HG03159 (cell line): ENCODE results near the gene RPS6KC1.
"Not testable (repeated sequence)": the region's sequence is repeated elsewhere in the genome, so short reads cannot be mapped to it uniquely, and the experiment has no call there.

Source experiments
- ATAC-seq: cut with Tn5 transposase; IDR thresholded peaks from one replicate; pipeline ENCODE4 v1.9.1; 2021; ENCODE audit warnings: mild to moderate bottlenecking, moderate library complexity; ENCODE audit not compliant: unreplicated experiment

RPS6KC1 gene

GRCh38 chr1:213051127-213051880 lies at the start of gene RPS6KC1:
TSS of gene RPS6KC1 (plus strand) at chr1:213051241. CDS start at chr1:213051405, 164 bp downstream.
- ATAC-seq: peak; percentile 97

GRCh38 chr1:213003256-213003655 lies 47.8 kb upstream of the RPS6KC1 start:
- no peak for ATAC-seq

- no peak for ATAC-seq
Measured at GRCh38 chr1:213008564-213008963, 42.5 kb upstream of the RPS6KC1 start.

- no peak for ATAC-seq
Measured at GRCh38 chr1:213014642-213015041, 36.4 kb upstream of the RPS6KC1 start.

GRCh38 chr1:213015099-213016050 lies 35.7 kb upstream of the RPS6KC1 start, which contains the start of gene ANGEL2:
TSS of gene ANGEL2 (minus strand) at chr1:213015867. CDS start at chr1:213015671, 196 bp downstream.
- peak; percentile 96 for ATAC-seq

GRCh38 chr1:213017447-213018273 lies 33.4 kb upstream of the RPS6KC1 start:
- no peak for ATAC-seq

GRCh38 chr1:213019450-213019849 lies 31.6 kb upstream of the RPS6KC1 start:
- ATAC-seq: no peak

GRCh38 chr1:213020016-213020415 lies 31.0 kb upstream of the RPS6KC1 start:
- ATAC-seq: no peak

GRCh38 chr1:213027024-213027423 lies 24.0 kb upstream of the RPS6KC1 start:
- not testable (repeated sequence) for ATAC-seq

- no peak for ATAC-seq
Measured at GRCh38 chr1:213032651-213033050, 18.4 kb upstream of the RPS6KC1 start.

GRCh38 chr1:213034713-213035112 lies 16.3 kb upstream of the RPS6KC1 start:
- no peak for ATAC-seq

- ATAC-seq: no peak
Measured at GRCh38 chr1:213035573-213035972, 15.5 kb upstream of the RPS6KC1 start.

GRCh38 chr1:213041443-213041842 lies 9.6 kb upstream of the RPS6KC1 start:
- no peak for ATAC-seq

- not testable (repeated sequence) for ATAC-seq
Measured at GRCh38 chr1:213045321-213046226, 5.5 kb upstream of the RPS6KC1 start.

GRCh38 chr1:213049232-213049631 lies 1.8 kb upstream of the RPS6KC1 start:
- no peak for ATAC-seq

GRCh38 chr1:213050745-213051126 lies 305 bp upstream of the RPS6KC1 start:
- peak; percentile 27 for ATAC-seq

- no peak for ATAC-seq
Measured at GRCh38 chr1:213051881-213052202, 801 bp downstream of the RPS6KC1 start.

GRCh38 chr1:213053455-213053854 lies 2.4 kb downstream of the RPS6KC1 start:
- ATAC-seq: no peak

GRCh38 chr1:213054142-213054541 lies 3.1 kb downstream of the RPS6KC1 start:
- ATAC-seq: no peak
